Left lung (tissue), 10 donors: Measurements from ENCODE around the gene SORBS1. TPM values are rescaled to one million over a fixed set of nuclear protein-coding genes. Genes with fewer than 3 reads are reported as not detected.
A peak's percentile ranks its signal among the peaks of the same experiment; 100 is the strongest.

ENCODE experiments used
- ATAC-seq: fragments of 200-7000 bp; cut with Tn5 transposase; one replicate; pipeline ENCODE4 v1.9.1; 2020; ENCODE audit warnings: moderate library complexity
- DNase-seq, 4 donors: peaks; one replicate each; pipeline ENCODE4 v3.0.0-alpha.2; 2013 to 2020
- H3K27ac ChIP-seq, 2 donors: fragments of 200-600 bp; sonication (generic) in 1 of 2; one replicate each; pipeline versions ENCODE4 v1.5.0 to v1.8.0; 2020 to 2021
- H3K27me3 ChIP-seq, 2 donors: fragments of 200-600 bp; sonication (generic) in 1 of 2; one replicate each; pipeline versions ENCODE4 v1.5.0 to v1.8.0; 2020 to 2021
- H3K36me3 ChIP-seq, 2 donors: fragments of 200-600 bp; sonication (generic) in 1 of 2; one replicate each; pipeline versions ENCODE4 v1.5.0 to v1.8.0; 2020 to 2021
- H3K4me1 ChIP-seq, 2 donors: fragments of 200-600 bp; one replicate each; pipeline ENCODE4 v1.8.0; 2021
- H3K4me3 ChIP-seq, 2 donors: fragments of 200-600 bp; sonication (generic) in 1 of 2; one replicate each; pipeline versions ENCODE4 v1.5.0 to v1.8.0; 2020 to 2021; ENCODE audit warnings: mild to moderate bottlenecking in 1 of 2
- H3K9me3 ChIP-seq, 2 donors: fragments of 200-600 bp; sonication (generic) in 1 of 2; one replicate each; pipeline versions ENCODE4 v1.5.0 to v1.8.0; 2020 to 2021
- intact Hi-C, 2 donors: fragments of 100-400 bp; cut with DNase I; formaldehyde crosslinking; loops; one replicate each; pipeline versions ENCODE4 v1.11.2 to v1.14.2; 2022
- polyA plus RNA-seq, 6 donors: library from polyadenylated mRNA; unstranded; fragments of 120-200 nt; gene quantifications; one replicate each; pipeline ENCODE4 v1.2.1, GENCODE V29; 2013; ENCODE audit not compliant: insufficient read length in 6 of 6
- total RNA-seq, 2 donors: library from RNA; stranded (reverse); fragmentation: NEBNext Ultra II Directional; extraction: Animal tissue kit (Norgen Biotek cat#: 25700); gene quantifications; one replicate each; pipeline ENCODE4 v1.2.1, GENCODE V29; 2021
- TF ChIP-seq, protein P1 (sequence below), 2 donors: fragments of 200-600 bp; sonication (generic) in 1 of 2; IDR thresholded peaks; one replicate each; pipeline versions ENCODE4 v1.5.0 to v1.8.0; 2021; ENCODE audit warnings: antibody characterized with exemption in 2 of 2
- donor health status: DM: no; HTN: yes; CAD: no.
- donor health status: DM: no; HTN: no; CAD: no.

Gene SORBS1
- total and polyA plus RNA-seq, 8 donors, result 23.3 to 52.7 (median 36.4) TPM

DNA sequence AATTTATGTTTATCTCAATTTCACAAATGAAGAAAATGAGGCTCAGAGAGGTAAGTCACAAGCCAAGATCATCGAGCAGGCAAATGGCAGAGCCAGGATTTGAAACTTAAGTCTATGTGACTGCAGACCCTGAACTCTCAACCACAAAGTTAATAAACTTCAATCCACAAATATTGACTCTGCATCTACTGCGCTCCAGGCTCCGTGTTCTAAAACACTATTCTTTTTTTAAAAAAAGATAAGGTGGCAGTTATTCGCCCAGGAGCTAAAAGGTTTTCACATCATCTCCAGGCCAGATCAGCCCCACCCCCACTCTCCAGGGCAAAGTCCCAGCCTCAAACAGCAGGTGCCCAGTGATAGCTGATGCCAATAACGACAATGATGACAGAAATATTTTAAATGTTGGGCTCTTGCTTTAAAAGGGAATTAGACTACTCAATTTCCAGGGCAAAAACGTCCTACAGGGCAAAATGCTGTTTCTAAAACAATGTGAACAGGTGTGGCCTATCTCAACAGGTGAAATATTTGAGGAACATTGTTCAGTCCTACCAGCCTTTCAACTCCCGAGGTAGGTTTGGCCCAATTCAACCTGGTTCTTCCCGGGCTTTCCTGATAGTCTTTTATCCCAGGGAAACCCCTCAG is 85.2 kb downstream of the SORBS1 start:
- no peaks in the 10 kb centered on the region for H3K9me3 ChIP-seq
- TF ChIP-seq, protein P1, sequence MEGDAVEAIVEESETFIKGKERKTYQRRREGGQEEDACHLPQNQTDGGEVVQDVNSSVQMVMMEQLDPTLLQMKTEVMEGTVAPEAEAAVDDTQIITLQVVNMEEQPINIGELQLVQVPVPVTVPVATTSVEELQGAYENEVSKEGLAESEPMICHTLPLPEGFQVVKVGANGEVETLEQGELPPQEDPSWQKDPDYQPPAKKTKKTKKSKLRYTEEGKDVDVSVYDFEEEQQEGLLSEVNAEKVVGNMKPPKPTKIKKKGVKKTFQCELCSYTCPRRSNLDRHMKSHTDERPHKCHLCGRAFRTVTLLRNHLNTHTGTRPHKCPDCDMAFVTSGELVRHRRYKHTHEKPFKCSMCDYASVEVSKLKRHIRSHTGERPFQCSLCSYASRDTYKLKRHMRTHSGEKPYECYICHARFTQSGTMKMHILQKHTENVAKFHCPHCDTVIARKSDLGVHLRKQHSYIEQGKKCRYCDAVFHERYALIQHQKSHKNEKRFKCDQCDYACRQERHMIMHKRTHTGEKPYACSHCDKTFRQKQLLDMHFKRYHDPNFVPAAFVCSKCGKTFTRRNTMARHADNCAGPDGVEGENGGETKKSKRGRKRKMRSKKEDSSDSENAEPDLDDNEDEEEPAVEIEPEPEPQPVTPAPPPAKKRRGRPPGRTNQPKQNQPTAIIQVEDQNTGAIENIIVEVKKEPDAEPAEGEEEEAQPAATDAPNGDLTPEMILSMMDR (IDR thresholded peaks at IDR 0.05), result no peak
- no peaks in the 10 kb centered on the region for H3K27me3 ChIP-seq
- peak; percentile 11 for ATAC-seq
- H3K4me3 ChIP-seq, result no peak overlapping the region
- peaks cover 32 to 40% of the 10 kb centered on the region in 2 donors for H3K4me1 ChIP-seq
- peak overlapping the region; percentile 21 to 74 for H3K27ac ChIP-seq
- DNase-seq, result no peak
- H3K36me3 ChIP-seq, result no peaks in the 10 kb centered on the region
- intact Hi-C loops, result no loop called here

DNA sequence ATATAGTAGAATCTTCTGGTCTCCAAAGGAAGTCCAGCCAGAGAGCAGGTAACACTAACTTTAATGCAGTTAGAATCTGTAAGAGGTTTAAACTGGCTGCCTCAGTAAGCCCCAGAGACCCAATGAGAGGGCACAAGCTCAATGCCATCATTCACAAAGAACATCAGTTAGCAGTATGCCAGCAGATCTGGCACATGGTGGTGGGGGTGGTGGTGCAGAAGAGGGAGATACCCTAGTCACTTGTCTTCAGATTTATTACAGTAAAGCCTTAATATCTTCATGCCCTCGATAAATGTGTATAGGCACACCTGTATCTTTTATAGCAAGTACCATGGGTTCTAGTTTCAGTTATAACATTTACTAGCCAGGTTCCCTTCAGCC is 86.2 kb downstream of the SORBS1 start:
- TF ChIP-seq, protein P1 (IDR thresholded peaks at IDR 0.05), result no peak
- Histone ChIP-seq H3K27ac (peak overlapping the region; percentile 21 to 74), H3K27me3 (no peaks in the 10 kb centered on the region), H3K4me1 (peaks cover 22 to 31% of the 10 kb centered on the region in 2 donors), H3K36me3 (no peaks in the 10 kb centered on the region), H3K9me3 (no peaks in the 10 kb centered on the region), H3K4me3 (no peak overlapping the region)
- DNase-seq (no peak), ATAC-seq (no peak)
- intact Hi-C loops, result no loop called here

DNA sequence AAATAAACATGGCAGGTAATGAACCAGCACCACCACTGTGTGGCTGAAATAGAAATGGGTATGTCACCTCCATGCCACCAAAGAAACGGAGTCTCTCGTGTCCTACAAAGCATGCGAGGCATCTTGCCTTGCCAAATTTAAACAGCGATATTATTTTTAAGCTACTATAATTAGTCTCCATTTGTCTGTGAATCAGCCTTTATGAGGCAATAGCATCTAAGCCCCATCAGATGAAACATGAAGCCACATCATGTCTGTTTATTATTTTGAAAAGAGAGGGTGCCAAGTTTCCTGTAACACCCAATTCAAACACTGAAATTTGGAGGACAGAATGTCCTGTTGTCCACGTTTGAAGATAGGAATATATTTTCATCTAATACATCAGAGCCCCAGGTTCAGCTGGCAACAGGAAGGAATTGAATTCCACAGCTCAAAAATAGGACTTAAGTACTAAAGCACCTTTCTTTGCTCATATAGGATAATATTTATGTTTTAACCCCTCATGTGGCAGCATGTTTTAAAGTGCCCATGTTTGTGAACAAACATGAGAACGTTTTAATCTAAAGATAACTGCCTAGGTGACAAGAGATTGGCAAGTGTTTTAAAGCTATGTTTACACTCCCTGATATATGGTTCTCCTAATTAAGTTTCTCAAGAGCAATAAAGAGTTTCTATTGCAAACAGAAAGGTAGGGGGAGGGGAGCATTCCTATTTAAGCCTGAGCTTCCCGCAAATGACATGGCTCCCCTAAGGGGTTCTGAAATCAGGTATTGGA is 86.8 kb downstream of the SORBS1 start:
- DNase-seq, result peak in 1 of 4 donors; percentile 66
- H3K27ac ChIP-seq, result peak overlapping the region; percentile 21 to 74
- H3K9me3 ChIP-seq, result no peaks in the 10 kb centered on the region
- peak; percentile 23 for ATAC-seq
- intact Hi-C loops, result no loop called here
- H3K4me1 ChIP-seq, result peaks cover 22 to 31% of the 10 kb centered on the region in 2 donors
- no peaks in the 10 kb centered on the region for H3K27me3 ChIP-seq
- no peaks in the 10 kb centered on the region for H3K36me3 ChIP-seq
- H3K4me3 ChIP-seq, result no peak overlapping the region
- TF ChIP-seq, protein P1 (IDR thresholded peaks at IDR 0.05), result no peak

DNA sequence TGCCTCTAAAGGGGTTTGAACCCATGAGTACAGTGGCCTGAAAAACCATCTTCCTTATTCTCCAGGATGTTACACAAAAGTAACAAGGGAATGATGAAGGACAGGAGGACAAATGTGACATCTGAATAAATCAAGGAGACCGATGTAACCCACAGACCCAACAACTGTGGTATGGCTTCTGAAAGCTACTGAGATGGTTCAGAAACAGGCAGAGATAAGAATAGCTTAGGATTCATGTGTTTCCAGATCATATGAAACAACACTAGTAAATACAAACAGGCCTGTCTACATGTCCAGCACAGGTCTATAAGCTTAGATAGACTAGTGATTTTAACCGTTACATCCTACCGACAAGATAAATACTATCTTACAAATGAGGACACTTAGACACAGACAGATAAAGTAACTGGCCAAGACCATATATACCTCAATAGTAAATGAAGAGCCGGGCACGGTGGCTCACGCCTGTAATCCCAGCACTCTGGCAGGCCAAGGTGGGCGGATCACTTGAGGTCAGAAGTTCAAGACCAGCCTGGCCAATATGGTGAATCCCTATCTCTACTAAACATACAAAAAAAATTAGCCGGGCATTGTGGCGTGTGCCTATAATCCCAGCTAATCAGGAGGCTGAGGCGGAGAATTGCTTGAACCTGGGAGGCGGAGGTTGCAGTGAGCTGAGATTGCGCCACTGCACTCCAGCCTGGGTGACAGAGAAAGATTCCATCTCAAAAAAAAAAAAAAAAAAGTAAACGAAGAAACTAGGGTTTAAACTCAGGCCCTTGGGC is 88.7 kb downstream of the SORBS1 start:
- DNase-seq (no peak), ATAC-seq (no peak)
- no peak overlapping the region for H3K27ac ChIP-seq
- intact Hi-C loops, result no loop called here
- H3K36me3 ChIP-seq, result no peaks in the 10 kb centered on the region
- no peak overlapping the region for H3K4me3 ChIP-seq
- H3K9me3 ChIP-seq, result no peaks in the 10 kb centered on the region
- H3K27me3 ChIP-seq, result no peaks in the 10 kb centered on the region
- peaks cover 22 to 31% of the 10 kb centered on the region in 2 donors for H3K4me1 ChIP-seq
- TF ChIP-seq, protein P1 (IDR thresholded peaks at IDR 0.05), result no peak

DNA sequence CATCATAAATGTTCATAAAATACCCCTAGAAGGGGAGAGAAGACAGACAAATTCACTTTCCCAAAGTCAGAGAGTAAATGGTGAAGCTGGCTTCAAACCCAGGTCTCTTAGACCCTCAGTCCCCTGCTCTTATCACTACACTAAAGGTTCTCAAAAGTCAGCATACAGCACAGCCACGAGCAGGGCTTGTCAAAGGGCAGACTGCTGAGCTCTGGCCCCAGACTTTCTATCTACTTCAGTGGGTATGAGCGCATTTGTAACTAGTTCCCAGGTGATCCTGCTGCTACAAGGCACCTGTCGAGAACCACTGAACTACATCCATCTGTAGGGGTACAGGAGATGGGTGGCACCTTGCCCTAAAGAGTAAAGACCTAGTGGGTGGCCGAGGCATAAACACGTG is 91.5 kb downstream of the SORBS1 start:
- no peaks in the 10 kb centered on the region for H3K9me3 ChIP-seq
- peaks cover 6 to 14% of the 10 kb centered on the region in 2 donors for H3K4me1 ChIP-seq
- ATAC-seq (peak; percentile 16), DNase-seq (no peak)
- H3K27ac ChIP-seq, result peak overlapping the region; percentile 52 to 60
- no peaks in the 10 kb centered on the region for H3K27me3 ChIP-seq
- intact Hi-C loops, result no loop called here
- TF ChIP-seq, protein P1 (IDR thresholded peaks at IDR 0.05), result no peak
- no peaks in the 10 kb centered on the region for H3K36me3 ChIP-seq
- no peak overlapping the region for H3K4me3 ChIP-seq
